Heart right ventricle (tissue), 16 donors: ENCODE results near the gene RUFY3. TPM values are rescaled to one million over a fixed set of nuclear protein-coding genes. Genes with fewer than 3 reads are reported as not detected.

ENCODE experiments used
- ATAC-seq, 8 donors: fragments of 200-7000 bp; cut with Tn5 transposase; one replicate each; pipeline ENCODE4 v1.9.1; 2020; ENCODE audit warnings: mild to moderate bottlenecking in 8 of 8, moderate library complexity in 8 of 8, moderate number of reproducible peaks in 1 of 8
- DNase-seq, 2 donors: peaks; one replicate each; pipeline ENCODE4 v3.0.0-alpha.2; 2020
- H3K27ac ChIP-seq, 10 donors: fragments of 200-600 bp; sonication (generic) in 2 of 10; one replicate each; pipeline versions ENCODE4 v1.5.0 to v1.8.0; 2020 to 2022; ENCODE audit warnings: mild to moderate bottlenecking in 3 of 10
- H3K27me3 ChIP-seq, 7 donors: fragments of 200-600 bp; one replicate each; pipeline ENCODE4 v1.8.0; 2021 to 2022; ENCODE audit warnings: mild to moderate bottlenecking in 2 of 7
- H3K36me3 ChIP-seq, 9 donors: fragments of 200-600 bp; sonication (generic) in 1 of 9; one replicate each; pipeline versions ENCODE4 v1.5.0 to v1.8.0; 2020 to 2022; ENCODE audit warnings: mild to moderate bottlenecking in 2 of 9
- H3K4me1 ChIP-seq, 9 donors: fragments of 200-600 bp; sonication (generic) in 1 of 9; one replicate each; pipeline versions ENCODE4 v1.5.0 to v1.8.0; 2020 to 2022; ENCODE audit warnings: mild to moderate bottlenecking in 4 of 9
- H3K4me3 ChIP-seq, 10 donors: fragments of 200-600 bp; sonication (generic) in 2 of 10; one replicate each; pipeline versions ENCODE4 v1.5.0 to v1.8.0; 2020 to 2022; ENCODE audit warnings: mild to moderate bottlenecking in 7 of 10, moderate library complexity in 2 of 10
- H3K9me3 ChIP-seq, 11 donors: fragments of 200-600 bp in 10 of 11; sonication (generic) in 2 of 11; one replicate each; pipeline versions ENCODE4 v1.5.0 to v1.8.0; 2013 to 2022; ENCODE audit warnings: mild to moderate bottlenecking in 2 of 11, control low read depth in 1 of 11, moderate library complexity in 1 of 11
- WGBS, 2 donors: extraction: QIAGEN DNeasy Blood & Tissue Kit; methylation state at CpG; one replicate each; pipeline ENCODE4 v1.1.7; 2013; ENCODE audit warnings: inconsistent platforms in 1 of 2; 5-methylcytosine and 5-hydroxymethylcytosine counted together
- intact Hi-C, 10 donors: fragments of 100-400 bp; cut with DNase I; formaldehyde crosslinking; loops; one replicate each; pipeline versions ENCODE4 v1.11.1 to v1.14.2; 2022
- polyA plus RNA-seq, 2 donors: library from polyadenylated mRNA; stranded (reverse); fragments of 200-250 nt; gene quantifications; one replicate each; pipeline ENCODE4 v1.2.3, GENCODE V29; 2013
- total RNA-seq, 10 donors: library from RNA; stranded (reverse); fragmentation: NEBNext Ultra II Directional in 3 of 10; extraction: Animal tissue kit (Norgen Biotek cat#: 25700) in 3 of 10; gene quantifications; one replicate each; pipeline versions ENCODE4 v1.2.1 to v1.2.4, GENCODE V29; 2021 to 2023
- TF ChIP-seq, protein P1 (sequence below), 9 donors: fragments of 200-600 bp; sonication (generic) in 2 of 9; IDR thresholded peaks; one replicate each; pipeline versions ENCODE4 v1.5.0 to v1.8.0; 2021 to 2022; ENCODE audit warnings: antibody characterized with exemption in 9 of 9, mild to moderate bottlenecking in 5 of 9, moderate library complexity in 1 of 9
- donor health status: Arrhythmogenic right ventricular cardiomyopathy.
- donor health status: ischemic (EF 13 %, LVEDD 7.1; RV severe dilation, severe dysfunction).
- donor health status: healthy with polysubstance abuse.
- donor health status: DM: no; HTN: yes; CAD: no.
- donor health status: DM: no; HTN: no; CAD: no.
- donor health status: ischemic (EF 25% LVEDD 6.9; RV normal size, moderate dysfunction).
- donor health status: ischemic (EF 25% LVEDD 5.7; RV mildly dilated, moderate dysfunction).
- donor health status: healthy.
- donor health status: DM: yes; HTN: yes; CAD: no.
- donor health status: Ischemic cardiomyopathy.
- donor health status: ischemic (EF 35%, LVEDD 5.7; RV mildly dilated, moderate dysfunction).
- donor health status: nonischemic (EF 11% LVEDD 7.7; RV severe dilation, severe dysfunction).
- donor health status: DM: yes; HTN: yes; CAD: no.
- donor health status: PGD.
- donor health status: ischemic (EF 29% LVEDD 5.4; RV normal size, mild dysfunction).
- donor health status: nonischemic (EF 23%, LVEDD 6.1; RV moderate dilation, normal function).

Gene RUFY3
- total and polyA plus RNA-seq, 12 donors = 13.2 to 28.7 (median 21.7) TPM

DNA sequence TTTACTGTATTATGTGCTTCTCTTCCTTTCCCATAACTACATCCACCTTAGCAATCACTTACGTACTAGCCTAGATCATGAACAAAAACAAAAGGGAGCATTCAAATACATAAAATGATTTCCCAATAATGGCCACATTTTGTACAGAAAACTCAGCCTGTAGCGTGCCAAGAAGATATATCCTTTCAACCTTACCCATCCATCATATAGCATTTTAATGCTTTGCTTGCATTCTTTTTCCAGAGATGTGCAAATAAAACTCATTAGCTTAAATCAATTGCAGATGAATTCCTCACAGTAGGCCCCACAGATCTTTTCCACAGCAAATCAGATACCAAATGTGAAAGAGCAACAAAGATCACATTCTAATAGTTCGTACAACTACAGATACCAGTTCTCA is 97.2 kb downstream of the RUFY3 start:
- DNase-seq = no peak
- TF ChIP-seq, protein P1, sequence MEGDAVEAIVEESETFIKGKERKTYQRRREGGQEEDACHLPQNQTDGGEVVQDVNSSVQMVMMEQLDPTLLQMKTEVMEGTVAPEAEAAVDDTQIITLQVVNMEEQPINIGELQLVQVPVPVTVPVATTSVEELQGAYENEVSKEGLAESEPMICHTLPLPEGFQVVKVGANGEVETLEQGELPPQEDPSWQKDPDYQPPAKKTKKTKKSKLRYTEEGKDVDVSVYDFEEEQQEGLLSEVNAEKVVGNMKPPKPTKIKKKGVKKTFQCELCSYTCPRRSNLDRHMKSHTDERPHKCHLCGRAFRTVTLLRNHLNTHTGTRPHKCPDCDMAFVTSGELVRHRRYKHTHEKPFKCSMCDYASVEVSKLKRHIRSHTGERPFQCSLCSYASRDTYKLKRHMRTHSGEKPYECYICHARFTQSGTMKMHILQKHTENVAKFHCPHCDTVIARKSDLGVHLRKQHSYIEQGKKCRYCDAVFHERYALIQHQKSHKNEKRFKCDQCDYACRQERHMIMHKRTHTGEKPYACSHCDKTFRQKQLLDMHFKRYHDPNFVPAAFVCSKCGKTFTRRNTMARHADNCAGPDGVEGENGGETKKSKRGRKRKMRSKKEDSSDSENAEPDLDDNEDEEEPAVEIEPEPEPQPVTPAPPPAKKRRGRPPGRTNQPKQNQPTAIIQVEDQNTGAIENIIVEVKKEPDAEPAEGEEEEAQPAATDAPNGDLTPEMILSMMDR (IDR thresholded peaks at IDR 0.05) = no peak
- no peaks in the 10 kb centered on the region for H3K27me3 ChIP-seq
- H3K27ac ChIP-seq = no peak overlapping the region
- H3K36me3 ChIP-seq = peaks cover 0 to 65% (median 42%) of the 10 kb centered on the region in 9 donors
- 95 to 96% methylated on average over 3 of the region's 3 CpGs for WGBS, 2 donors
- no peaks in the 10 kb centered on the region for H3K4me1 ChIP-seq
- H3K4me3 ChIP-seq = no peak overlapping the region
- intact Hi-C loops = no loop called here
- ATAC-seq = no peak
- no peaks in the 10 kb centered on the region for H3K9me3 ChIP-seq

DNA sequence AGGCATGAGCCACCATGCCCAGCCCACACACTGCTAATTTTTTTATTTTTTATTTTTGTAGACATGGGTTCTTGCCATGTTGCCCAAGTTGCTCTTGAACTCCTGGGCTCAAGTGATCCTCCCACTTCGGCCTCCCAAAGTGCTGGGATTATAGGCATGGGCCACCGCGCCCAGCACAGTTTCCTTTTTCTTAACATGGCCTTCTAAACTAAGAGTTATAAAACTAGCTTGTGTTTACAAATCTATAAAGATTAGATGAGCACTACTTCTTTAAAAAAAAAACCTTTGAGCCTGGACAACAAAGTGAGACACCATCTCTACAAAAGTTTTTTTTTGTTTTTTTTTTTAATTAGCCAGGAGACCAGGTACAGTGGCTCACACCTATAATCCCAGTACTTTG is 107.3 kb downstream of the RUFY3 start:
- TF ChIP-seq, protein P1 (IDR thresholded peaks at IDR 0.05) = no peak
- Histone ChIP-seq H3K27ac (no peak overlapping the region), H3K4me1 (peaks cover 0 to 6% (median 0%) of the 10 kb centered on the region in 9 donors), H3K27me3 (no peaks in the 10 kb centered on the region), H3K9me3 (no peaks in the 10 kb centered on the region), H3K4me3 (no peak overlapping the region), H3K36me3 (peaks cover 0 to 100% (median 64%) of the 10 kb centered on the region in 9 donors)
- DNase-seq (no peak), ATAC-seq (no peak)
- 97 to 99% methylated on average over 3 of the region's 3 CpGs for WGBS, 2 donors
- intact Hi-C loops = loop anchor here in 1 of 10 donors (10.0 kb wide), 1 partner anchor 124 kb away; no protein-coding TSS in a partner anchor

DNA sequence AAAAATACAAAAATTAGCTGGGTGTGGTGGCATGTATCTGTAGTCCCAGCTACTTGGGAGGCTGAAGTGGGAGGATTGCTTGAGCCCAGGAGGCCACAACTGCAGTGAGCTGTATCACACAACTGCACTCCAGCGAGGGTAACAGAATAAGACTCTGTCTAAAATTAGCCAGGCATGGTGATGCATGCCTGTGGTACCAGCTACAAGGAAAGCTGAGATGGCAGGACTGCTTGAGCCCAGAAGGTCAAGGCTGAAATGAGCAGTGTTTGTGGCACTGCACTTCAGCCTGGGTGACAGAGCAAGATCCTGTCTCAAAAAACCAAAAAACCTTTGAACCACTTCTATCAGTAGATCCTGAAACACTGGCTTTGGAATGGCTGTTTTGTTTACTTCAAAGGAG is 107.7 kb downstream of the RUFY3 start:
- DNase-seq (no peak), ATAC-seq (peak in 2 of 8 donors; percentile 45 to 59)
- peaks cover 0 to 100% (median 59%) of the 10 kb centered on the region in 9 donors for H3K36me3 ChIP-seq
- no peak overlapping the region for H3K27ac ChIP-seq
- H3K27me3 ChIP-seq = no peaks in the 10 kb centered on the region
- 63 to 89% methylated on average over 1 of the region's 1 CpG for WGBS, 2 donors
- intact Hi-C loops = loop anchor here in 1 of 10 donors (10.0 kb wide), 1 partner anchor 125 kb away; no protein-coding TSS in a partner anchor
- peaks cover 0 to 8% (median 0%) of the 10 kb centered on the region in 9 donors for H3K4me1 ChIP-seq
- TF ChIP-seq, protein P1 (IDR thresholded peaks at IDR 0.05) = no peak
- H3K4me3 ChIP-seq = no peak overlapping the region
- no peaks in the 10 kb centered on the region for H3K9me3 ChIP-seq

DNA sequence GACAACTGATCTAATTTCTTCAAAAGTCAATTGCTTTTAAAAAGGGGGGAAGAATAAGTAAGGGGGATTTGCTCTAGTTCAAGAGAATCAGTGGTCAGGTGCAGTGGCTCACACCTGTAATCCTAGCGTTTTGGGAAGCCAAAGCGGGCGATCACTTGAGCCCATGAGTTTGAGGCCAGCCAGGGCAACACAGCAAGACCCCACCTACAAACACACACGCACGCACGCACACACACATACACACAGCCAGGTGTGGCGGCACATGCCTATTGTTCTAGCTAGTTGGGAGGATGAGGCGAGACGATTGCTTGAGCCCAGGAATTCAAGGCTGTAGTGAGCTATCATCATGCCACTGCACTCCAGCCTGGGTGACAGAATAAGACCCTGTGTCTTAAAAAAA is 108.3 kb downstream of the RUFY3 start:
- Histone ChIP-seq H3K27ac (no peak overlapping the region), H3K36me3 (peaks cover 0 to 100% (median 53%) of the 10 kb centered on the region in 9 donors)

More for the DNA sequence above, 108.3 kb downstream of the RUFY3 start:
- TF ChIP-seq, protein P1 (IDR thresholded peaks at IDR 0.05) = no peak
- ATAC-seq = no peak
- H3K4me1 ChIP-seq = peaks cover 0 to 8% (median 0%) of the 10 kb centered on the region in 9 donors
- H3K9me3 ChIP-seq = no peaks in the 10 kb centered on the region
- no peak for DNase-seq
- WGBS, 2 donors = 86 to 94% methylated on average over 9 of the region's 9 CpGs
- H3K4me3 ChIP-seq = no peak overlapping the region
- no peaks in the 10 kb centered on the region for H3K27me3 ChIP-seq
- intact Hi-C loops = loop anchor here in 6 of 10 donors (10.0 kb wide), 4 partner anchors 45 to 165 kb away; partner anchors contain the start of genes DCK (in 3 of the 6) and UTP3 (in 1 of the 6)
